Gastrocnemius medialis (tissue), 4 donors: Measurements from ENCODE around the gene KRT80. TPM values are rescaled to one million over a fixed set of nuclear protein-coding genes. Genes with fewer than 3 reads are reported as not detected.
A peak's percentile ranks its signal among the peaks of the same experiment; 100 is the strongest.

Experiments used
- ATAC-seq, 2 donors: fragments of 150-250 bp; one replicate each; pipeline ENCODE4 v1.9.1; 2016
- DNase-seq, 2 donors: peaks; one replicate each; pipeline ENCODE4 v3.0.0-alpha.2; 2019
- H3K27ac ChIP-seq, 4 donors: fragments of 200-600 bp; sonication (generic); 1 replicate in 1 of 4; 2 replicates in 3 of 4; pipeline ENCODE4 v1.5.1; 2016 to 2018; ENCODE audit warnings: mild to moderate bottlenecking in 2 of 4, moderate library complexity in 1 of 4
- H3K27me3 ChIP-seq, 3 donors: fragments of 200-600 bp; sonication (generic) in 2 of 3; 1 replicate in 1 of 3; 2 replicates in 2 of 3; pipeline versions ENCODE4 v1.5.1 to v1.6.0; 2016 to 2019; ENCODE audit warnings: mild to moderate bottlenecking in 1 of 3, moderate library complexity in 1 of 3
- H3K36me3 ChIP-seq, 2 donors: fragments of 200-600 bp; sonication (generic) in 1 of 2; one replicate each; pipeline ENCODE4 v1.5.1; 2017 to 2018
- H3K4me1 ChIP-seq, 2 donors: fragments of 200-600 bp; sonication (generic) in 1 of 2; one replicate each; pipeline ENCODE4 v1.5.1; 2016 to 2017; ENCODE audit warnings: mild to moderate bottlenecking in 2 of 2
- H3K4me3 ChIP-seq, 4 donors: fragments of 200-600 bp; sonication (generic) in 3 of 4; 1 replicate in 1 of 4; 2 replicates in 3 of 4; pipeline ENCODE4 v1.5.1; 2016 to 2019; ENCODE audit warnings: mild to moderate bottlenecking in 2 of 4
- H3K9me3 ChIP-seq, 3 donors: fragments of 200-600 bp; sonication (generic) in 2 of 3; 1 replicate in 1 of 3; 2 replicates in 2 of 3; pipeline ENCODE4 v1.5.1; 2016 to 2019
- POLR2A ChIP-seq, 2 donors: fragments of 450-650 bp; IDR thresholded peaks; one replicate each; pipeline ENCODE4 v1.6.1; 2017; ENCODE audit warnings: antibody characterized with exemption in 2 of 2, mild to moderate bottlenecking in 2 of 2, moderate library complexity in 2 of 2
- in situ Hi-C, 4 donors: fragments of 200-750 bp; cut with MboI; loops; one replicate each; pipeline versions ENCODE4 v1.15.0 to v1.8.0; 2017; ENCODE audit warnings: low sequenced_read_pairs in 4 of 4
- intact Hi-C: fragments of 100-400 bp; cut with DNase I; formaldehyde crosslinking; loops from one replicate; pipeline ENCODE4 v1.15.1; 2023; ENCODE audit warnings: low total_unique reads
- total RNA-seq, 4 donors: library from RNA; depleted of rRNA; stranded (reverse); fragments of >200 nt; gene quantifications; one replicate each; pipeline versions ENCODE4 v1.1.0 to v1.2.3, GENCODE V29; 2016
- TF ChIP-seq, protein P1 (sequence below), 5 experiments: fragments of 450-650 bp in 3 of 5; fragments of 200-600 bp in 2 of 5; sonication (generic) in 2 of 5; IDR thresholded peaks in 4 of 5; conservative IDR thresholded peaks in 1 of 5; 1 replicate in 4 of 5; 2 replicates in 1 of 5; pipeline ENCODE4 v1.5.1; 2016 to 2019; ENCODE audit warnings: antibody characterized with exemption in 5 of 5, mild to moderate bottlenecking in 3 of 5, moderate library complexity in 3 of 5

Gene KRT80
- total RNA-seq, 4 donors from 2014 or later = 0.13 to 0.26 TPM; not detected in 2

GRCh38 chr12:52204931-52205505 is 13.2 kb upstream of the KRT80 start:
- DNase-seq (peak in 1 of 2 donors; percentile 7), ATAC-seq (no peak)
- no peak for TF ChIP-seq POLR2A (IDR thresholded peaks at IDR 0.05)
- TF ChIP-seq, protein P1, sequence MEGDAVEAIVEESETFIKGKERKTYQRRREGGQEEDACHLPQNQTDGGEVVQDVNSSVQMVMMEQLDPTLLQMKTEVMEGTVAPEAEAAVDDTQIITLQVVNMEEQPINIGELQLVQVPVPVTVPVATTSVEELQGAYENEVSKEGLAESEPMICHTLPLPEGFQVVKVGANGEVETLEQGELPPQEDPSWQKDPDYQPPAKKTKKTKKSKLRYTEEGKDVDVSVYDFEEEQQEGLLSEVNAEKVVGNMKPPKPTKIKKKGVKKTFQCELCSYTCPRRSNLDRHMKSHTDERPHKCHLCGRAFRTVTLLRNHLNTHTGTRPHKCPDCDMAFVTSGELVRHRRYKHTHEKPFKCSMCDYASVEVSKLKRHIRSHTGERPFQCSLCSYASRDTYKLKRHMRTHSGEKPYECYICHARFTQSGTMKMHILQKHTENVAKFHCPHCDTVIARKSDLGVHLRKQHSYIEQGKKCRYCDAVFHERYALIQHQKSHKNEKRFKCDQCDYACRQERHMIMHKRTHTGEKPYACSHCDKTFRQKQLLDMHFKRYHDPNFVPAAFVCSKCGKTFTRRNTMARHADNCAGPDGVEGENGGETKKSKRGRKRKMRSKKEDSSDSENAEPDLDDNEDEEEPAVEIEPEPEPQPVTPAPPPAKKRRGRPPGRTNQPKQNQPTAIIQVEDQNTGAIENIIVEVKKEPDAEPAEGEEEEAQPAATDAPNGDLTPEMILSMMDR (IDR thresholded peaks at IDR 0.05 in 4 of 5, conservative IDR thresholded peaks at IDR 0.05 in 1 of 5) = no peak
- Histone ChIP-seq H3K27ac (no peak overlapping the region), H3K27me3 (peaks cover 0 to 4% (median 0%) of the 10 kb centered on the region in 3 donors), H3K4me1 (peaks cover 12 to 15% of the 10 kb centered on the region in 2 donors), H3K9me3 (no peaks in the 10 kb centered on the region), H3K36me3 (no peaks in the 10 kb centered on the region), H3K4me3 (no peak overlapping the region)
- in situ Hi-C loops (no loop called here), intact Hi-C loops (no loop called here)

GRCh38 chr12:52204095-52204930 is 12.5 kb upstream of the KRT80 start:
- H3K4me1 ChIP-seq = peaks cover 14 to 17% of the 10 kb centered on the region in 2 donors
- in situ Hi-C loops (no loop called here), intact Hi-C loops (no loop called here)
- ATAC-seq (no peak), DNase-seq (peak in 1 of 2 donors; percentile 4)
- no peak overlapping the region for H3K4me3 ChIP-seq
- no peak overlapping the region for H3K27ac ChIP-seq
- H3K36me3 ChIP-seq = no peaks in the 10 kb centered on the region
- H3K27me3 ChIP-seq = peaks cover 0 to 4% (median 0%) of the 10 kb centered on the region in 3 donors
- TF ChIP-seq, protein P1 (IDR thresholded peaks at IDR 0.05 in 4 of 5, conservative IDR thresholded peaks at IDR 0.05 in 1 of 5) = no peak
- no peak for TF ChIP-seq POLR2A (IDR thresholded peaks at IDR 0.05)
- no peaks in the 10 kb centered on the region for H3K9me3 ChIP-seq

GRCh38 chr12:52203079-52203921 is 11.5 kb upstream of the KRT80 start:
- H3K36me3 ChIP-seq = no peaks in the 10 kb centered on the region
- peaks cover 22 to 25% of the 10 kb centered on the region in 2 donors for H3K4me1 ChIP-seq
- in situ Hi-C loops = no loop called here
- H3K27ac ChIP-seq = no peak overlapping the region
- intact Hi-C loops = no loop called here
- H3K9me3 ChIP-seq = no peaks in the 10 kb centered on the region
- DNase-seq (peak in 1 of 2 donors; percentile 37), ATAC-seq (no peak)
- H3K27me3 ChIP-seq = peaks cover 0 to 4% (median 0%) of the 10 kb centered on the region in 3 donors
- no peak overlapping the region for H3K4me3 ChIP-seq
- TF ChIP-seq POLR2A (IDR thresholded peaks at IDR 0.05) = no peak
- TF ChIP-seq, protein P1 (IDR thresholded peaks at IDR 0.05 in 4 of 5, conservative IDR thresholded peaks at IDR 0.05 in 1 of 5) = no peak

GRCh38 chr12:52202361-52203078 is 10.7 kb upstream of the KRT80 start:
- no peaks in the 10 kb centered on the region for H3K9me3 ChIP-seq
- no peak for TF ChIP-seq POLR2A (IDR thresholded peaks at IDR 0.05)
- TF ChIP-seq, protein P1 (IDR thresholded peaks at IDR 0.05 in 4 of 5, conservative IDR thresholded peaks at IDR 0.05 in 1 of 5) = no peak
- intact Hi-C loops (no loop called here), in situ Hi-C loops (no loop called here)
- DNase-seq (no peak), ATAC-seq (no peak)
- H3K36me3 ChIP-seq = no peaks in the 10 kb centered on the region
- no peak overlapping the region for H3K27ac ChIP-seq
- H3K4me1 ChIP-seq = peaks cover 19 to 21% of the 10 kb centered on the region in 2 donors
- no peak overlapping the region for H3K4me3 ChIP-seq
- H3K27me3 ChIP-seq = peaks cover 0 to 4% (median 0%) of the 10 kb centered on the region in 3 donors
